ENCODE results near the gene TRMT61A. TPM values are rescaled to one million over a fixed set of nuclear protein-coding genes. Genes with fewer than 3 reads are reported as not detected.
A peak's percentile ranks its signal among the peaks of the same experiment; 100 is the strongest.

Gene TRMT61A
- total RNA-seq, 1 donor from 2014 or later: 5.6 TPM

DNA sequence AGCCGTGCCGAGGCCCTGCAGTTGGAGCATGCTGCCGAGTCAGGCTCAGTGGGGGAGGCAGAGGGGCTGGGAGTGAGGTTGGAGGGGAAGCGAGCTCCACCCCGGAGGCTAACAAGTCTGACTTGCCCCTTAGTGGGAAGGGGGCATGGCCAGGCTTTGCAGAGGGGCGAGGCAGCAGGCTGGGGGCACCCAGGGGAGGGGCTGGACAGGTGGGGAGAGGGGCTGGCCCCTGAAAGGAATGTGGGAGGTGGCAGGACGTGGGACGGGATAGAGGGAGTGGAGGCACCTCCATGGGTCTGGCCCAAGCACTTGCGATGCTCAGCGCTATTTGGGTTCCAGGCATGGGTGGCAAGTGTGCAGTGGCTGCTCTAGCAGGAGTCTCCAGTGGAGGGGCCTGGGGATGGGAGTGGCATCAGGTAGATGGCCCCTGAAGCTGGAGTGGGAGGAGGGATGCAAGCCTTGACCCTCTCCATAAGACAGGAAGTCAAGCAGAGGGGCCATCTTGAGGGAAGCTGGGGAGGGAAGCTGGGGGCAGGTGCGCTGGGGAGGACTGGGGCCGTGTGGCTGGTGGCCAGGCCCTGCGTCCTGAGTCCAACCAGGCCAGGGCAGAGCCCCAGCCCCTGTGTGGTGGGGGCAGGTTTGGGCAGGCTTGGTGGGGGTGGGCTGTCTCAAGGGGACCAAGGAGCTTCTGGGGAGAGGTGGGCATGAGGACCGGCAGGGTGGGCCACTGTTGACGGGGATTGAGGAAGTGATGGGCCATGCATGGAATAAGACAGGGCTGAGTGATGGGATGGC lies 2.6 kb downstream of the TRMT61A start:
- no peak for ATAC-seq
- intact Hi-C loops (cut with DNase I): no loop called here
- DNase-seq (ENCODE audit: missing footprints): peak; percentile 27

GRCh38 chr14:103532216-103533136 lies 3.5 kb downstream of the TRMT61A start:
- intact Hi-C loops (cut with DNase I): no loop called here
- DNase-seq (ENCODE audit: missing footprints) (peak; percentile 61), ATAC-seq (no peak)

GRCh38 chr14:103533137-103533998 lies 4.4 kb downstream of the TRMT61A start:
- ATAC-seq (no peak), DNase-seq (ENCODE audit: missing footprints) (peak; percentile 60)
- intact Hi-C loops (cut with DNase I): no loop called here

GRCh38 chr14:103533999-103534575 lies 5.1 kb downstream of the TRMT61A start:
- DNase-seq (ENCODE audit: missing footprints): peak; percentile 53
- no peak for ATAC-seq
- intact Hi-C loops (cut with DNase I): no loop called here

GRCh38 chr14:103534576-103535061 lies 5.6 kb downstream of the TRMT61A start:
- intact Hi-C loops (cut with DNase I): no loop called here
- DNase-seq (ENCODE audit: missing footprints): peak; percentile 64
- ATAC-seq: no peak

DNA sequence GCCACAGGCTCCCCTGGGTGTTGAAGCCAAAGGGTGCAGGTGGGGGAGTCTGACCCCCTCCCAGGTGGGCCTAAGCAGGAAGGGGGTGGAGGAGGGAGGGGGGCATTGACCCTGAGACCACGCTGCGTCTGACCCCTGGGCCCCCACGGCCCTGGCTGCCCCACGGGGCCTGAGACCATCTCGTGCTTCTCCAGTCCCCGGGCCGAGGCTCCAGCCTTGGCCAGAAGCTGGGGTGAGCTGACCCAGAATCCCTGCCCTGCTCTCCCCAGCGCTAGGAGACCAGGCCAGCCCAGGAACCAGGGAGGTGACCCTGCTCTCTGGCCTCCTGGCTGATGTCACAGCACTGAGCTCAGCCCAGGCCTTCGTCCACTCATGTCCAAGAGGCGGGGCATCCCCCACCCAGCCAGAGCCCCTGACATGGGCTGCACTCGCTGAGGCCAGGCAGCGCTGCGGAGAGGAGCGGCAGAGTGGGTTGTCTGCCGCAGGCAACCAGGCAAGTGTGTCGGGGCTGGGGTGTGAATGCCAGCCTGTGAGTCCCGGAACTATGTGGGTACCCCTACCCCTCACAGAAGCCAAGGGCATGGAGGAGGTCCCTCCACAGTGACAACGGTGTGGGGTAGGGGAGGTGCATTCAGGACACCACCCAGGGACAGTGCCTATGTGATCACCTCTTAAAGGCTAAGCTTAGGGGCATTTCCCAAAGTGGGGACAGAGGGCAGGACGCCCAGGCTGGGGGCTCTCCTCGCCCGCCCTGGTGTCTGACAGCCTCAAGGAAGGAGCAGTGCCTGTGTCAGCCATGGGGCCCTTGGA lies 6.3 kb downstream of the TRMT61A start:
- no peak for ATAC-seq
- intact Hi-C loops (cut with DNase I): no loop called here
- peak; percentile 57 for DNase-seq (ENCODE audit: missing footprints)

DNA sequence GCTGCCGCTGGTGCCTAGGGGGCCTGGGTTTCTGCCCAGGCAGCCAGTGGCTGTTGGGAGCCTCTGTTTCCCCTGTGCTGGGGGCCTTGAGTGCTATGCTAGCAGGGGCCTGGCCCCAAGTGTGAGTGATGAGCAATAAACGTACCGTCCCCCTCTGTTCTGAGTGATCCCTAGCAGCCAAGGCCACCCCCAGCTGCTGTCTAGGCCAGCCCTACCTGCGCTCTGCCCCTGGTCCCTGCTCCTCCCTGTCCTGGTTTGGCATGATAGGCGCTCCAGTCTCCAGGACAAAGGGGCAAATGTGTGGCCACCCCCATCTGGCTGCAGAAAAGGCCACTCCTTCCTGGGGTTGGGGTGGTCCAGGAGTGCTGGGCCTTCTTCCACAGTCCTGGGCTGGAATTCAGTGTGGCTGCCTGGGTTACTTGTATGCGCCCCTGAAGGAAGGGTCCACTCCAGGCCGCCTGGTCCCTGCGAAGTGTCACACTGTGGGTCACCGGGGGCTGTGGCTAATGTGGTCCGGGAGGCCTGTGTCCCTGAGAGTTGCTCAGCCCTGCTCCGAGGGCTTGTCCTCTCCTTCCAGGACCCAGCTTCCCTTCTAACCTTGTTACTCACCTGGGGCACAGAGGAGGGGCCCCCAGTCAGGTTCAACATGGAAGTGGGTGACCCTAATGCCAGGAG lies 7.0 kb downstream of the TRMT61A start:
- DNase-seq (ENCODE audit: missing footprints): peak; percentile 64
- intact Hi-C loops (cut with DNase I): no loop called here
- ATAC-seq: no peak

DNA sequence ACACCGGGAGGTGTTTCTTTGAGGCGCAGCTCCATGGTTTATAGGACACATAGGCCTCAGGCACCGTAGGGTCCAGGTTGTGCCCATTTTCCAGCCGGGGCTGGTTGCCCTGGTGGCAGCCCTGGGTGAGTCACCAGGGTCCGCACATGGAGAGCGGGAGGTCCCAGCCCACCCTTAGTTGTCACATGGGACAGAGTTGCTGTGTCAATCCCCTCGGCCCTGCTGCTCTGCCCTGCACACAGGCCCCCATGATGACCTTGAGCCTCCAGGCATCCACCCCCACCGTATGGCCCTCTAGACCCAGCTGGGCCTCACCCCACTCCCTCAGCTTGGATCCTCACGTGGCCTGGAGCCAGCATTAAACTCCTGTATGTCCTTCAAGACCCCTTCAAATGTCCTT lies 7.7 kb downstream of the TRMT61A start:
- peak; percentile 53 for DNase-seq (ENCODE audit: missing footprints)
- intact Hi-C loops (cut with DNase I): no loop called here
- ATAC-seq: no peak

- intact Hi-C loops (cut with DNase I): no loop called here
- ATAC-seq (no peak), DNase-seq (ENCODE audit: missing footprints) (peak; percentile 60)
Observed at GRCh38 chr14:103537175-103537990, 8.4 kb downstream of the TRMT61A start.

GRCh38 chr14:103538291-103539055 lies 9.5 kb downstream of the TRMT61A start:
- intact Hi-C loops (cut with DNase I): no loop called here
- peak; percentile 72 for DNase-seq (ENCODE audit: missing footprints)
- ATAC-seq: peak; percentile 32

DNA sequence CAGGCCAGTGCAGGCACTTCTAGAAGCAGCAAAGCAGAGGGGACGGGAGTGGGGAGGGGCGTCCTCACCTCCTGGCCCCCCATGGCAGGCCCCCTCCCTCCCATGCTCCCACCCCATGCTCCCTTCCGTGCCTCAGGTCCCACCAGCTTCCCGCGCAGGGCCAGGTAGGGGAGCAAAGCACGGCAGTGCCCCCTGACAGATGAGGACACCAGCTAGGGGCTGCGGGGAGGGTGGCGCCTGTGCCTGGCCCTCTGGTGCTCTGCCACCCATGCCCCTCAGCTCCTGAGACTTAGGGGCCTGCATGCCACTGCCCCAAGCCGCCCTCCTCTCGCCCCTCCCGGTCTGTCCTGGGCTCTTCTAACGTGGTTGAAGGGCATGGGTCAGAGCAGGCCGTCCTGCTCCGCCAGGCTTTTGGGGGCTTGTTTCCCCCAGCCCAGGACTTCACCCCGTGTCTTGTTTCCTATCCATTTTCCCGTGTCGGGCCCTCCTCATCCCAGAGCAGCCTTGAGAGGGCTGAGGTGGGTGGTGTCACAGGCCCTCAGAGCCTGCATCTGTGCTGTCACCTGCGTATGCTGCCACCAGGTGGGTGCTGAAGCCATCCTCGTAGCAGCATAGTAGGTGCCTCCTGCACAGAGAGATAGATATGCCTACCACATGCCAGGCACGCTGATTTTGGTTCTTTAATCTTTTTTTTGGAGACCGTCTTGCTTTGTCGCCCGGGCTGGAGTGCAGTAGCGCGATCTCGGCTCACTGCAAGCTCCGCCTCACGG lies 10.2 kb downstream of the TRMT61A start:
- no peak for ATAC-seq
- DNase-seq (ENCODE audit: missing footprints): peak; percentile 53
- intact Hi-C loops (cut with DNase I): no loop called here

- intact Hi-C loops (cut with DNase I): no loop called here
- peak; percentile 56 for DNase-seq (ENCODE audit: missing footprints)
- no peak for ATAC-seq
Observed at GRCh38 chr14:103540821-103541708, 12.1 kb downstream of the TRMT61A start.

DNA sequence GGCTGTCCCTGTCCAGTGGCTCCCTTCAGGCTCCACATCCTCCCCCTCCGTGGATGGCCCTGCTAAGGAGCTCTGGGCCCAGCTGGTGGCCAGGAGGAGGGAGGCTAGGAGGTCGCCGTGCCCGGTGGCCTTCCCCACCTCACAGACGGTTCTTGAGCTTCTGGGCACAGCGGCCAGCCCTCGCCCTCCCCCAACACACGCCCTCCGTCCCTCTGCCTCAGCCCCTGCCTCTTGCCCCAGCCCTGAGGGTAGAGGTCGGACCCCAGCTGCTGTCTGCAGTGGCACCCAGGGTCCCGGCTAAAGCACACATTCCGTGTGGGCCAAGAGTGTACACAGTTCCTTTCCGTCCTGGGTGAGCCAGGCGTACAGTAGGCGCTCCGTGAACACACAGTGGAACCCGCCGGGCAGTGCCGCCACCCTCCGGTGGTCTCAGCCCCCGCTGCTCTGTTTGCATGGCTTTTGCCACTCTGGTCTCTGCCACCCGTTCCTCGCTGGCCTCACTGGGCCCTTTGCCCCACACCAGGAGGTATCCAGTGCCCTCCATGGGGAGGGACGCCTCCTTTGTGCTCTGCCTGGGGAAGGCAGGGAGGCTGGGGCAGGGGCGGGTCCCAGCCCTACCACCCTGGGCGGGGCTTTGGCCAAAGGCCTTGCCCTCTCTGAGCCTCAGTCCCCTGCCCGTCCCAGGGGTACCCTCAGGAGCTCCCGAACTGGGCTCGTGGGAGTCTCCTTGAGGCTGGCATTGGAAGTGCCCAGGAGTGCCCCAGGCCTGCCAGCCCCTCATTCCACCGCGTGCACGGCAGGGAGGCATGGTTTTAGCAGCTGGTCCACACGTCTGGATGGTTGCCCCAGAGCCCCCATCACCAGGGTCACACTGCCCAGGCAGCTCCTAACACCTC lies 13.0 kb downstream of the TRMT61A start:
- DNase-seq (ENCODE audit: missing footprints) (peak; percentile 59), ATAC-seq (no peak)
- intact Hi-C loops (cut with DNase I): no loop called here
